Measurements from ENCODE around the gene NPHP4.

NPHP4 gene

GRCh38 chr1:5879421-5879820 is 112.8 kb downstream of the NPHP4 start:
- no peak for DNase-seq (ENCODE audit: low read depth in 2 of 2)

- DNase-seq (ENCODE audit: low read depth in 2 of 2): no peak
These were observed 113.3 kb downstream of the NPHP4 start for GRCh38 chr1:5878971-5879370.

GRCh38 chr1:5877683-5878530 is 114.3 kb downstream of the NPHP4 start:
- DNase-seq (ENCODE audit: low read depth in 2 of 2): no peak

GRCh38 chr1:5877001-5877400 is 115.2 kb downstream of the NPHP4 start:
- DNase-seq (ENCODE audit: low read depth in 2 of 2): no peak

GRCh38 chr1:5876094-5876650 is 116.1 kb downstream of the NPHP4 start:
- no peak for DNase-seq (ENCODE audit: low read depth in 2 of 2)

- no peak for DNase-seq (ENCODE audit: low read depth in 2 of 2)
These were observed 116.8 kb downstream of the NPHP4 start for GRCh38 chr1:5875345-5875910.

GRCh38 chr1:5874416-5875110 is 117.7 kb downstream of the NPHP4 start:
- no peak for DNase-seq (ENCODE audit: low read depth in 2 of 2)

GRCh38 chr1:5873556-5873955 is 118.7 kb downstream of the NPHP4 start:
- no peak for DNase-seq (ENCODE audit: low read depth in 2 of 2)

- DNase-seq (ENCODE audit: low read depth in 2 of 2): no peak
These were observed 119.3 kb downstream of the NPHP4 start for GRCh38 chr1:5872886-5873285.

GRCh38 chr1:5868931-5869500 is 123.2 kb downstream of the NPHP4 start:
- no peak for DNase-seq (ENCODE audit: low read depth in 2 of 2)

- DNase-seq (ENCODE audit: low read depth in 2 of 2): no peak
These were observed 126.5 kb downstream of the NPHP4 start for GRCh38 chr1:5865774-5866173.

- DNase-seq (ENCODE audit: low read depth in 2 of 2): no peak
These were observed 127.2 kb downstream of the NPHP4 start for GRCh38 chr1:5865056-5865455.

- no peak for DNase-seq (ENCODE audit: low read depth in 2 of 2)
These were observed 128.0 kb downstream of the NPHP4 start for GRCh38 chr1:5864256-5864655.

GRCh38 chr1:5863238-5863637 is 129.0 kb downstream of the NPHP4 start:
- DNase-seq (ENCODE audit: low read depth in 2 of 2): no peak

GRCh38 chr1:5861871-5862825 is 130.1 kb downstream of the NPHP4 start:
- DNase-seq (ENCODE audit: low read depth in 2 of 2): no peak

GRCh38 chr1:5860277-5860676 is 131.9 kb downstream of the NPHP4 start:
- DNase-seq (ENCODE audit: low read depth in 2 of 2): no peak

GRCh38 chr1:5859766-5860165 is 132.5 kb downstream of the NPHP4 start:
- DNase-seq (ENCODE audit: low read depth in 2 of 2): no peak

GRCh38 chr1:5858844-5859407 is 133.3 kb downstream of the NPHP4 start:
- DNase-seq (ENCODE audit: low read depth in 2 of 2): no peak

GRCh38 chr1:5858246-5858645 is 134.0 kb downstream of the NPHP4 start:
- DNase-seq (ENCODE audit: low read depth in 2 of 2): no peak

GRCh38 chr1:5857508-5858090 is 134.6 kb downstream of the NPHP4 start:
- DNase-seq (ENCODE audit: low read depth in 2 of 2): no peak

All from stimulated activated CD4-positive, alpha-beta T cell treated with anti-CD3 and anti-CD28 coated beads, Interleukin-1b, Interleukin-23, amount 100 ng/mL, for 4 hours (primary cell).